GM19438 (cell line): ENCODE data around the gene USP17L27.
"Not testable (repeated sequence)": the region's sequence is repeated elsewhere in the genome, so short reads cannot be mapped to it uniquely, and the experiment has no call there.

Source experiments
- ATAC-seq: cut with Tn5 transposase; IDR thresholded peaks from one replicate; pipeline ENCODE4 v1.9.1; 2021; ENCODE audit warnings: low read depth; ENCODE audit not compliant: unreplicated experiment

Gene USP17L27, protein sequence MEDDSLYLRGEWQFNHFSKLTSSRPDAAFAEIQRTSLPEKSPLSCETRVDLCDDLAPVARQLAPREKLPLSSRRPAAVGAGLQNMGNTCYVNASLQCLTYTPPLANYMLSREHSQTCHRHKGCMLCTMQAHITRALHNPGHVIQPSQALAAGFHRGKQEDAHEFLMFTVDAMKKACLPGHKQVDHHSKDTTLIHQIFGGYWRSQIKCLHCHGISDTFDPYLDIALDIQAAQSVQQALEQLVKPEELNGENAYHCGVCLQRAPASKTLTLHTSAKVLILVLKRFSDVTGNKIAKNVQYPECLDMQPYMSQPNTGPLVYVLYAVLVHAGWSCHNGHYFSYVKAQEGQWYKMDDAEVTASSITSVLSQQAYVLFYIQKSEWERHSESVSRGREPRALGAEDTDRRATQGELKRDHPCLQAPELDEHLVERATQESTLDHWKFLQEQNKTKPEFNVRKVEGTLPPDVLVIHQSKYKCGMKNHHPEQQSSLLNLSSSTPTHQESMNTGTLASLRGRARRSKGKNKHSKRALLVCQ

GRCh38 chr4:9343848-9344247 lies at the start of gene USP17L27:
USP17L27 (plus strand) TSS chr4:9344148; CDS start chr4:9344148, 0 bp downstream.
- not testable (repeated sequence) for ATAC-seq

- not testable (repeated sequence) for ATAC-seq
Measured at GRCh38 chr4:9324191-9324590, 19.8 kb upstream of the USP17L27 start.

DNA sequence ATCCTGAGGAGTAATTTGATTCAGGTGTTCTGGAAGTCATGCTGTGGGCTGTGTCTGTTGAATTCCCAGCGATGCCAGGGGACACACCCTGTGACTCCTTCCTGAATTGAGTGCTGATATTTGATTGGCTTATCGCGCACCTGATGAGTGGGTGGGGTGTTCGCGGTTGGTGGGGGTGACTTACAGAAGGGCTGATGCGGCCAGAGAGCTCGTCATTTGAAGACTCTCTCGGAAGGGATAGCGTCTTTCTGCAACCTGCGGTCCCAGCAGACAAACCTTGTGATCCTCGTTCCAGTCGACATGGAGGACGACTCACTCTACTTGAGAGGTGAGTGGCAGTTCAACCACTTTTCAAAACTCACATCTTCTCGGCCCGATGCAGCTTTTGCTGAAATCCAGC lies 19.1 kb upstream of the USP17L27 start, which contains the start of gene USP17L24:
USP17L24 (plus strand) TSS at position 301 of the 400 bp plus-strand sequence; CDS start at position 301, 0 bp downstream.
- not testable (repeated sequence) for ATAC-seq

DNA sequence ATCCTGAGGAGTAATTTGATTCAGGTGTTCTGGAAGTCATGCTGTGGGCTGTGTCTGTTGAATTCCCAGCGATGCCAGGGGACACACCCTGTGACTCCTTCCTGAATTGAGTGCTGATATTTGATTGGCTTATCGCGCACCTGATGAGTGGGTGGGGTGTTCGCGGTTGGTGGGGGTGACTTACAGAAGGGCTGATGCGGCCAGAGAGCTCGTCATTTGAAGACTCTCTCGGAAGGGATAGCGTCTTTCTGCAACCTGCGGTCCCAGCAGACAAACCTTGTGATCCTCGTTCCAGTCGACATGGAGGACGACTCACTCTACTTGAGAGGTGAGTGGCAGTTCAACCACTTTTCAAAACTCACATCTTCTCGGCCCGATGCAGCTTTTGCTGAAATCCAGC lies 14.3 kb upstream of the USP17L27 start, which contains the start of gene USP17L25:
USP17L25 (plus strand) TSS at position 301 of the 400 bp plus-strand sequence; CDS start at position 301, 0 bp downstream.
- not testable (repeated sequence) for ATAC-seq

- ATAC-seq, result not testable (repeated sequence)
Measured at GRCh38 chr4:9334358-9334757, 9.6 kb upstream of the USP17L27 start, which contains the start of gene USP17L26. USP17L26 (plus strand) TSS chr4:9334658; CDS start chr4:9334658, 0 bp downstream.

DNA sequence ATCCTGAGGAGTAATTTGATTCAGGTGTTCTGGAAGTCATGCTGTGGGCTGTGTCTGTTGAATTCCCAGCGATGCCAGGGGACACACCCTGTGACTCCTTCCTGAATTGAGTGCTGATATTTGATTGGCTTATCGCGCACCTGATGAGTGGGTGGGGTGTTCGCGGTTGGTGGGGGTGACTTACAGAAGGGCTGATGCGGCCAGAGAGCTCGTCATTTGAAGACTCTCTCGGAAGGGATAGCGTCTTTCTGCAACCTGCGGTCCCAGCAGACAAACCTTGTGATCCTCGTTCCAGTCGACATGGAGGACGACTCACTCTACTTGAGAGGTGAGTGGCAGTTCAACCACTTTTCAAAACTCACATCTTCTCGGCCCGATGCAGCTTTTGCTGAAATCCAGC lies 4.8 kb upstream of the USP17L27 start, which contains the start of gene USP17L5:
USP17L5 (plus strand) TSS at position 301 of the 400 bp plus-strand sequence; CDS start at position 301, 0 bp downstream.
- not testable (repeated sequence) for ATAC-seq

DNA sequence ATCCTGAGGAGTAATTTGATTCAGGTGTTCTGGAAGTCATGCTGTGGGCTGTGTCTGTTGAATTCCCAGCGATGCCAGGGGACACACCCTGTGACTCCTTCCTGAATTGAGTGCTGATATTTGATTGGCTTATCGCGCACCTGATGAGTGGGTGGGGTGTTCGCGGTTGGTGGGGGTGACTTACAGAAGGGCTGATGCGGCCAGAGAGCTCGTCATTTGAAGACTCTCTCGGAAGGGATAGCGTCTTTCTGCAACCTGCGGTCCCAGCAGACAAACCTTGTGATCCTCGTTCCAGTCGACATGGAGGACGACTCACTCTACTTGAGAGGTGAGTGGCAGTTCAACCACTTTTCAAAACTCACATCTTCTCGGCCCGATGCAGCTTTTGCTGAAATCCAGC lies 4.6 kb downstream of the USP17L27 start, which contains the start of gene USP17L28:
USP17L28 (plus strand) TSS at position 301 of the 400 bp plus-strand sequence; CDS start at position 301, 0 bp downstream.
- not testable (repeated sequence) for ATAC-seq

DNA sequence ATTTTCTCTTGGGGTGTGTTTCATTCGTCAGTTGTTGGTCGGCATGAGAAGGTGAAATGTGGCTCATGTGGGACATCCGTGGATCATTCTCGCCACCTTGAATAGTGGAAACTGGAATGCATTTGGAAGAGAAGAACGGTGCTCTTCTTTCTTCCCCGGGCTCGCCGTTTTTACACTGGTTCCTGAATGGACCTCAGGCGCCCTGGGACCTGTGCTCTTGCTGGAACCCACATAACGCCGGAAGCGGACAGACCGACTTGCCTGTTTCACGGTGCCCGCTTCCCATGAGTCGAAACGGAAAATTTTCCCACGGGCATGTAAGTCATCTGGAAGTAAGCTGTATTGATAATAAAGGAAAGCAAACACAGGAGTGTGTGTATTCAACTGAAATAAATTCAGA lies 6.9 kb downstream of the USP17L27 start:
- ATAC-seq, result not testable (repeated sequence)

- not testable (repeated sequence) for ATAC-seq
Measured at GRCh38 chr4:9353338-9353737, 9.4 kb downstream of the USP17L27 start, which contains the start of gene USP17L29. USP17L29 (plus strand) TSS chr4:9353638; CDS start chr4:9353638, 0 bp downstream.

GRCh38 chr4:9362829-9363228 lies 18.9 kb downstream of the USP17L27 start, which contains the start of gene USP17L30:
USP17L30 (plus strand) TSS chr4:9363129; CDS start chr4:9363129, 0 bp downstream.
- ATAC-seq, result not testable (repeated sequence)

DNA sequence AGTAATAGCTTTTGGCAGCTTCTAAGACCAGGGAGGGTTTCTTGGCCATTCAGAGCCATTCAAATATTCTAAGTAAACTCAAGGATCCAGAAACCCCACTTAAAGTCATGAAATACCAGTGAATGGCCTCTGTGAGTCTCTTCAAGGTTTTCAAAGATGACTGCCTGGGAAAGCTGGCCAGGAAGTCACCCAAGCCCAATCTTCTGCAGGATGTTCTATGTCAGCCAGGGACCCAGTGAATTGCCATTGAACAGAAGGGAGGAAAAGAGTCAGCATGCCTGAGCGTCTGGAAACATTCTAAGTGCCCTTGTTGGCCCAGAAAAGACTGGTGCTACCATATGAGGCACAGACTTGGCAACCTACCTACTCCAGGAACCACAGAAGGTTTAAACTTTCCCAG lies 35.9 kb downstream of the USP17L27 start:
- not testable (repeated sequence) for ATAC-seq

- not testable (repeated sequence) for ATAC-seq
Measured at GRCh38 chr4:9381012-9381534, 37.1 kb downstream of the USP17L27 start.

- ATAC-seq, result no peak
Measured at GRCh38 chr4:9384126-9384525, 40.2 kb downstream of the USP17L27 start.

DNA sequence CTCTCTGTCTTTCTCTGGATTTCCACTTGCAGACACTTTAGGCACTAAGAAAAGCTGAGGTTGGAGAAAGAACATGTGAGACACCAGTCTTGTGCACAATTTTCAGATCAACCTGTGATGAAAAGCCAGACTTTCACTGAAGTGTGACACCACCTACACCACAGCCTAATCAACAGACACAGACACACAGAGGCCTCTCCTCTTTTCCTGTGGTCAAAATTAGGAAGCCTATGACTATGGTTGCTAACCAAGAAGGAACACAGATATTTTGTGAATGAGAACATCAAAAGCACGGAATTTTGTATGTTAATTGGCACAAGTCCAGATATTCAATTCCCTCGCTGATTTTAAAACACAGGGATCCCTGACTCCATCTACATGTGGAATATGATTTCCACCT lies 45.1 kb downstream of the USP17L27 start:
- not testable (repeated sequence) for ATAC-seq
